H1 (cell line): ENCODE data around the gene CEP192. TPM values are rescaled to one million over a fixed set of nuclear protein-coding genes. Genes with fewer than 3 reads are reported as not detected.

Experiments
- CTCF ChIA-PET: fragments of 300-600 bp; sonication (Branson Sonifier 250); formaldehyde crosslinking; loops from one replicate; lab custom pipeline; 2021; ENCODE audit not compliant: partially characterized antibody; lab: Charles Lee
- POLR2A ChIA-PET: fragments of 300-600 bp; sonication (Branson Sonifier 250); formaldehyde crosslinking; loops from one replicate; lab custom pipeline; 2021; ENCODE audit warnings: inconsistent platforms; ENCODE audit not compliant: partially characterized antibody; lab: Charles Lee
- DNase-seq, 2 experiments: peaks; one replicate each; pipeline versions ENCODE4 v3.0.0 to v3.0.0-alpha.2; 2010 to 2022; ENCODE audit warnings: low spot score in 2 of 2, low read depth in 1 of 2, mixed read lengths in 1 of 2
- FAIRE-seq: peaks from 2 replicates; lab custom pipeline; 2011; peaks lifted over from hg19 to GRCh38; lab: Jason Lieb, UNC
- H2AFZ ChIP-seq: 2 replicates; pipeline ENCODE4 v1.8.1; 2012; ENCODE audit warnings: low read length, inconsistent platforms
- H2AK5ac ChIP-seq: 2 replicates; pipeline ENCODE4 v1.6.1; 2013; ENCODE audit warnings: low read depth, low read length
- H2BK120ac ChIP-seq: replicated peaks from 2 replicates; pipeline ENCODE3; 2013; ENCODE audit warnings: low read depth, low read length, inconsistent platforms
- H2BK12ac ChIP-seq: 2 replicates; pipeline ENCODE4 v1.6.1; 2013; ENCODE audit warnings: low read depth, low read length
- H2BK15ac ChIP-seq: 2 replicates; pipeline ENCODE4 v1.6.1; 2013; ENCODE audit warnings: low read length
- H2BK20ac ChIP-seq: 2 replicates; pipeline ENCODE4 v1.6.1; 2013; ENCODE audit warnings: low read length
- H2BK5ac ChIP-seq: 2 replicates; pipeline ENCODE4 v1.6.1; 2013; ENCODE audit warnings: low read depth, low read length
- H3K14ac ChIP-seq: 2 replicates; pipeline ENCODE4 v1.6.1; 2013; ENCODE audit warnings: inconsistent platforms; ENCODE audit not compliant: insufficient read length
- H3K18ac ChIP-seq: 2 replicates; pipeline ENCODE4 v1.6.1; 2013; ENCODE audit warnings: low read length; ENCODE audit errors: extremely low read depth
- H3K23ac ChIP-seq: 2 replicates; pipeline ENCODE4 v1.6.1; 2013; ENCODE audit warnings: inconsistent platforms; ENCODE audit not compliant: insufficient read length
- H3K23me2 ChIP-seq: 2 replicates; pipeline ENCODE4 v1.6.1; 2013; ENCODE audit warnings: low read depth, low read length
- H3K27ac ChIP-seq: 2 replicates; pipeline ENCODE4 v1.6.1; 2011; ENCODE audit warnings: low read depth, low read length, inconsistent platforms
- H3K27me3 ChIP-seq, 4 experiments: replicated peaks in 1 of 4; 1 replicate in 1 of 4; 2 replicates in 3 of 4; pipeline versions ENCODE4 v1.6.1 to v1.8.1; 2011 to 2013; ENCODE audit warnings: low read length in 3 of 4, mild to moderate bottlenecking in 3 of 4, inconsistent platforms in 2 of 4, mixed read lengths in 2 of 4, moderate library complexity in 1 of 4; ENCODE audit not compliant: control insufficient read depth in 3 of 4, insufficient read depth in 3 of 4; ENCODE audit errors: extremely low read depth in 1 of 4
- H3K36me3 ChIP-seq, 4 experiments: 2 replicates each; pipeline versions ENCODE4 v1.6.1 to v1.8.1; 2011 to 2013; ENCODE audit warnings: mild to moderate bottlenecking in 4 of 4, low read length in 3 of 4, moderate library complexity in 2 of 4, control low read depth in 1 of 4, inconsistent platforms in 1 of 4; ENCODE audit not compliant: insufficient read depth in 4 of 4, control insufficient read depth in 2 of 4
- H3K4ac ChIP-seq: replicated peaks from 2 replicates; pipeline ENCODE3; 2013; ENCODE audit warnings: low read length, low read depth, mixed read lengths, inconsistent platforms; ENCODE audit not compliant: insufficient read length
- H3K4me1 ChIP-seq, 4 experiments: replicated peaks in 1 of 4; 1 replicate in 1 of 4; 2 replicates in 3 of 4; pipeline versions ENCODE4 v1.6.1 to v1.8.1; 2011 to 2013; ENCODE audit warnings: low read length in 3 of 4, inconsistent platforms in 2 of 4, mixed read lengths in 1 of 4; ENCODE audit not compliant: insufficient read depth in 4 of 4, control insufficient read depth in 3 of 4
- H3K4me2 ChIP-seq, 2 experiments: 2 replicates each; pipeline versions ENCODE4 v1.6.1 to v1.8.1; 2011 to 2013; ENCODE audit warnings: low read depth in 2 of 2, low read length in 2 of 2, control low read depth in 1 of 2, inconsistent platforms in 1 of 2, mild to moderate bottlenecking in 1 of 2; ENCODE audit not compliant: insufficient read depth in 1 of 2
- H3K4me3 ChIP-seq, 4 experiments: fragments of 200-600, 300-600 bp in 1 of 4; sonication (generic), shearing (Covaris generic), sonication (Bioruptor Twin) in 1 of 4; 2 replicates each; pipeline versions ENCODE4 v1.5.1 to v1.8.1; 2011 to 2016; ENCODE audit warnings: low read length in 4 of 4, low read depth in 3 of 4, control low read depth in 2 of 4, inconsistent platforms in 2 of 4, mild to moderate bottlenecking in 2 of 4, mixed read lengths in 1 of 4, moderate library complexity in 1 of 4; ENCODE audit not compliant: insufficient read depth in 2 of 4; ENCODE audit errors: extremely low read depth in 1 of 4
- H3K56ac ChIP-seq: replicated peaks from 2 replicates; pipeline ENCODE3; 2013; ENCODE audit warnings: low read depth, mild to moderate bottlenecking, mixed read lengths, low read length, inconsistent platforms; ENCODE audit not compliant: insufficient read length
- H3K79me1 ChIP-seq: 2 replicates; pipeline ENCODE4 v1.6.1; 2013; ENCODE audit warnings: low read depth, low read length, control low read depth
- H3K79me2 ChIP-seq, 2 experiments: 2 replicates each; pipeline versions ENCODE4 v1.6.1 to v1.8.1; 2012 to 2013; ENCODE audit warnings: low read length in 2 of 2, mild to moderate bottlenecking in 2 of 2, inconsistent platforms in 1 of 2; ENCODE audit not compliant: insufficient read depth in 2 of 2, control insufficient read depth in 1 of 2
- H3K9ac ChIP-seq, 4 experiments: replicated peaks in 1 of 4; 1 replicate in 1 of 4; 2 replicates in 3 of 4; pipeline versions ENCODE4 v1.6.1 to v1.8.1; 2011 to 2013; ENCODE audit warnings: low read depth in 3 of 4, low read length in 3 of 4, control low read depth in 2 of 4, mild to moderate bottlenecking in 2 of 4, moderate library complexity in 2 of 4, inconsistent platforms in 1 of 4; ENCODE audit errors: extremely low read depth in 1 of 4
- H3K9me3 ChIP-seq, 2 experiments: 2 replicates each; pipeline versions ENCODE4 v1.6.1 to v1.8.1; 2012 to 2013; ENCODE audit warnings: mild to moderate bottlenecking in 2 of 2, moderate library complexity in 2 of 2, control low read depth in 1 of 2, inconsistent platforms in 1 of 2, low read depth in 1 of 2, low read length in 1 of 2, mixed read lengths in 1 of 2; ENCODE audit not compliant: insufficient read depth in 2 of 2
- H4K20me1 ChIP-seq, 2 experiments: replicated peaks in 1 of 2; 2 replicates each; pipeline versions ENCODE3 to v1.8.1; 2011 to 2013; ENCODE audit warnings: inconsistent platforms in 2 of 2, low read length in 2 of 2, mild to moderate bottlenecking in 1 of 2; ENCODE audit not compliant: insufficient read depth in 2 of 2, control insufficient read depth in 1 of 2
- H4K5ac ChIP-seq: 2 replicates; pipeline ENCODE4 v1.6.1; 2013; ENCODE audit warnings: low read length, low read depth, mixed read lengths, inconsistent platforms; ENCODE audit not compliant: insufficient read length
- H4K8ac ChIP-seq: 2 replicates; pipeline ENCODE4 v1.8.0; 2013; ENCODE audit warnings: mild to moderate bottlenecking, moderate library complexity, low read length, inconsistent platforms; ENCODE audit not compliant: insufficient read depth; ENCODE audit errors: extremely low read depth
- H4K91ac ChIP-seq: replicated peaks from 2 replicates; pipeline ENCODE3; 2013; ENCODE audit warnings: low read length, mixed read lengths, inconsistent platforms; ENCODE audit not compliant: insufficient read length
- BRCA1 ChIP-seq: IDR thresholded peaks from 2 replicates; pipeline ENCODE4 v1.6.1; 2012; ENCODE audit warnings: low read depth, low read length, improper control_type of control experiment
- CBX5 ChIP-seq: fragments of 300-800, 300-1000 bp; sonication (generic); IDR thresholded peaks from 2 replicates; pipeline ENCODE4 v1.7.1; 2016; ENCODE audit warnings: antibody characterized with exemption, low read length, low read depth
- CHD2 ChIP-seq: IDR thresholded peaks from 2 replicates; pipeline ENCODE4 v1.6.1; 2012; ENCODE audit warnings: low read length, improper control_type of control experiment
- KDM4A ChIP-seq: IDR thresholded peaks from one replicate; pipeline ENCODE4 v1.7.1; 2012; ENCODE audit warnings: low read depth, mild to moderate bottlenecking, moderate library complexity, low read length, inconsistent platforms; ENCODE audit not compliant: severe bottlenecking
- MAFK ChIP-seq: IDR thresholded peaks from 2 replicates; pipeline ENCODE4 v1.6.1; 2012; ENCODE audit warnings: low read depth, mild to moderate bottlenecking, improper control_type of control experiment, low read length
- RAD21 ChIP-seq, 2 experiments: IDR thresholded peaks in 1 of 2; conservative IDR thresholded peaks in 1 of 2; 2 replicates each; pipeline ENCODE4 v1.6.1; 2011; ENCODE audit warnings: low read depth in 2 of 2, low read length in 2 of 2, improper control_type of control experiment in 1 of 2, inconsistent platforms in 1 of 2, mild to moderate bottlenecking in 1 of 2, moderate library complexity in 1 of 2
- RFX5 ChIP-seq: IDR thresholded peaks from 2 replicates; pipeline ENCODE4 v1.6.1; 2011; ENCODE audit warnings: low read depth, low read length, improper control_type of control experiment, borderline replicate concordance
- RNF2 ChIP-seq: fragments of 200-900, 300-1000 bp; sonication (generic); IDR thresholded peaks from 2 replicates; pipeline ENCODE4 v1.7.1; 2016; ENCODE audit warnings: borderline replicate concordance, low read depth, mild to moderate bottlenecking, antibody characterized with exemption, low read length; ENCODE audit not compliant: poor library complexity, severe bottlenecking; ENCODE audit errors: missing control alignments
- SIN3A ChIP-seq, 2 experiments: IDR thresholded peaks in 1 of 2; conservative IDR thresholded peaks in 1 of 2; 2 replicates each; pipeline ENCODE4 v1.6.1; 2011 to 2012; ENCODE audit warnings: low read length in 2 of 2, improper control_type of control experiment in 1 of 2, low read depth in 1 of 2, mild to moderate bottlenecking in 1 of 2
- SP4 ChIP-seq: IDR thresholded peaks from 2 replicates; pipeline ENCODE4 v1.6.1; 2012; ENCODE audit warnings: low read length, inconsistent platforms
- SRF ChIP-seq: IDR thresholded peaks from 2 replicates; pipeline ENCODE4 v1.6.1; 2011; ENCODE audit warnings: mild to moderate bottlenecking, low read depth, low read length, moderate library complexity
- TAF1 ChIP-seq: IDR thresholded peaks from 2 replicates; pipeline ENCODE4 v1.6.1; 2011; ENCODE audit warnings: mild to moderate bottlenecking, low read depth, low read length
- TCF12 ChIP-seq: IDR thresholded peaks from 2 replicates; pipeline ENCODE4 v1.6.1; 2011; ENCODE audit warnings: low read depth, mild to moderate bottlenecking, low read length
- WGBS, 2 experiments: shearing (Covaris generic) in 1 of 2; methylation state at CpG; one replicate each; pipeline versions ENCODE4 v1.1.6 to v1.1.7; 2013 to 2015; ENCODE audit warnings: low lambda C conversion rate in 2 of 2, mixed read lengths in 2 of 2, inconsistent platforms in 1 of 2, low coverage in 1 of 2, missing lambda C conversion rate in 1 of 2; ENCODE audit not compliant: insufficient replicate concordance in 2 of 2, insufficient coverage in 1 of 2, insufficient read length in 1 of 2; ENCODE audit errors: extremely low coverage in 1 of 2, missing lambda C conversion rate in 1 of 2; 5-methylcytosine and 5-hydroxymethylcytosine counted together
- polyA plus RNA-seq, 7 experiments: library from polyadenylated mRNA; depleted of rRNA in 3 of 7; stranded (reverse) in 5 of 7; unstranded in 2 of 7; fragments of >200 nt in 5 of 7; fragments of 200-250 nt in 2 of 7; gene quantifications; 1 replicate in 5 of 7; 2 replicates in 1 of 7; 4 replicates in 1 of 7; pipeline versions ENCODE4 v1.2.1 to v1.2.3, GENCODE V29; 2011 to 2013; ENCODE audit warnings: missing spikeins in 2 of 7, mixed read lengths in 2 of 7
- total RNA-seq: library from RNA; stranded (reverse); fragmentation: NEBNext Ultra II Directional; extraction: Animal tissue kit (Norgen Biotek cat#: 25700); gene quantifications from 2 replicates; pipeline ENCODE4 v1.2.1, GENCODE V29; 2021

Gene CEP192
- total and polyA plus RNA-seq, 2 of the 8 experiments (the other 6 are each of a cell fraction or from before 2014, with no cell fraction given), result 13.4 to 23.1 TPM

- no peak overlapping the region for H4K91ac ChIP-seq
- H4K5ac ChIP-seq, result no peak overlapping the region
- POLR2A ChIA-PET, result no interaction called here
- H3K36me3 ChIP-seq, result peaks cover 21 to 50% (median 44%) of the 10 kb centered on the region in 4 experiments
- no peak overlapping the region for H3K9ac ChIP-seq
- H3K27ac ChIP-seq, result no peak overlapping the region
- H2BK120ac ChIP-seq, result no peak overlapping the region
- H3K14ac ChIP-seq, result no peak overlapping the region
- no peak overlapping the region for H2BK20ac ChIP-seq
- H3K9me3 ChIP-seq, result peaks cover 2 to 10% of the 10 kb centered on the region in 2 experiments; a peak in 1 of 4 replicates
- H3K4ac ChIP-seq, result no peak overlapping the region
- H4K8ac ChIP-seq, result no peak overlapping the region
- no peak overlapping the region for H2AFZ ChIP-seq
- H3K27me3 ChIP-seq, result no peaks in the 10 kb centered on the region
- H4K20me1 ChIP-seq, result peaks cover 0 to 2% of the 10 kb centered on the region in 2 experiments
- no peak overlapping the region for H2BK12ac ChIP-seq
- no peaks in the 10 kb centered on the region for H3K4me1 ChIP-seq
- 87% methylated on average over 4 of the region's 4 CpGs; no CpG with 5 or more reads in 1 of the 2 experiments for WGBS, 2 experiments
- no peak overlapping the region for H2BK15ac ChIP-seq
- no peak overlapping the region for H3K23ac ChIP-seq
- no peak overlapping the region for H3K56ac ChIP-seq
- no peaks in the 10 kb centered on the region; the same call in 1 of the 2 replicates for H3K79me1 ChIP-seq
- no peak overlapping the region for H3K18ac ChIP-seq
- peaks cover 9% of the 10 kb centered on the region; the same call in 1 of the 2 replicates for H3K23me2 ChIP-seq
- DNase-seq (no peak), FAIRE-seq (no peak)
- H2BK5ac ChIP-seq, result no peak overlapping the region
- H3K4me2 ChIP-seq, result no peak overlapping the region
- no peaks in the 10 kb centered on the region for H3K79me2 ChIP-seq
- CTCF ChIA-PET, result interaction anchor here (0.6 to 2.0 kb wide), 7 partner anchors 11 to 409 kb away, joined by 3 to 11 read pairs (median 3); no protein-coding TSS in a partner anchor
- no peak overlapping the region for H3K4me3 ChIP-seq
- no peak overlapping the region for H2AK5ac ChIP-seq
- TF ChIP-seq SRF, result no peak
- TF ChIP-seq RNF2, result no peak
- TF ChIP-seq KDM4A, result no peak
- no peak for TF ChIP-seq RFX5
- TF ChIP-seq CHD2, result no peak
- TF ChIP-seq MAFK, result no peak
- TF ChIP-seq SP4, result no peak
- no peak for TF ChIP-seq BRCA1
- TF ChIP-seq RAD21 (IDR thresholded peaks at IDR 0.05 in 1 of 2, conservative IDR thresholded peaks at IDR 0.05 in 1 of 2; ENCODE audit: low read depth in 2 of 2, low read length in 2 of 2), result no peak
- no peak for TF ChIP-seq CBX5
- no peak for TF ChIP-seq TAF1
- no peak for TF ChIP-seq TCF12
- TF ChIP-seq SIN3A (conservative IDR thresholded peaks at IDR 0.05 in 1 of 2, IDR thresholded peaks at IDR 0.05 in 1 of 2; ENCODE audit: low read depth in 1 of 2, low read length in 2 of 2), result no peak
These were observed 110.6 kb downstream of the CEP192 start for GRCh38 chr18:13101659-13102197.
